Esophagus mucosa (tissue), 1 donor: ENCODE measurements around the gene LMO2. TPM values are rescaled to one million over a fixed set of nuclear protein-coding genes. Genes with fewer than 3 reads are reported as not detected.

ENCODE experiments used
- ATAC-seq: fragments of 200-7000 bp; cut with Tn5 transposase; one replicate; pipeline ENCODE4 v1.9.1; 2020
- total RNA-seq: library from RNA; stranded (reverse); gene quantifications from one replicate; pipeline ENCODE4 v1.2.4, GENCODE V29; 2023
- donor health status: DM: yes; HTN: yes; CAD: no.

The LMO2 gene
- total RNA-seq, 1 donor from 2014 or later, result 11.7 TPM

DNA sequence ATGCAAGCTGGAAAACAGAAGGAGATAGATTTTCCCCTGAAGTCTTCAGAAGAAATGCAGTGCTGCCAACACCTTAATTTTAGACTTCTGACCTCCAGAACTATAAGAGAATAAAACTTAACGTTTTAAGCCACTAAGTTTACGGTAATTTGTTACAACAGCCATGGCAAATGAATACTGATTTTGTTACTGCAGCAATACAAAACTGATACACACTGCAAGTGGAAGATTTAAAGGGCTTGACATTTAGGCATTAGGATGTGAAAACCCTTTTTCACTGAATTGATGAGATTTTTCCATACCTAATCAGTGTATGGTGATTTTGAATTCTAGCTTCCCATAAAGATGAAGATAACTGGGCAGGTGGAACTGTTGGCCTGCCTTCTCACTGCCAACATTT is 22.1 kb upstream of the LMO2 start:
- no peak for ATAC-seq

DNA sequence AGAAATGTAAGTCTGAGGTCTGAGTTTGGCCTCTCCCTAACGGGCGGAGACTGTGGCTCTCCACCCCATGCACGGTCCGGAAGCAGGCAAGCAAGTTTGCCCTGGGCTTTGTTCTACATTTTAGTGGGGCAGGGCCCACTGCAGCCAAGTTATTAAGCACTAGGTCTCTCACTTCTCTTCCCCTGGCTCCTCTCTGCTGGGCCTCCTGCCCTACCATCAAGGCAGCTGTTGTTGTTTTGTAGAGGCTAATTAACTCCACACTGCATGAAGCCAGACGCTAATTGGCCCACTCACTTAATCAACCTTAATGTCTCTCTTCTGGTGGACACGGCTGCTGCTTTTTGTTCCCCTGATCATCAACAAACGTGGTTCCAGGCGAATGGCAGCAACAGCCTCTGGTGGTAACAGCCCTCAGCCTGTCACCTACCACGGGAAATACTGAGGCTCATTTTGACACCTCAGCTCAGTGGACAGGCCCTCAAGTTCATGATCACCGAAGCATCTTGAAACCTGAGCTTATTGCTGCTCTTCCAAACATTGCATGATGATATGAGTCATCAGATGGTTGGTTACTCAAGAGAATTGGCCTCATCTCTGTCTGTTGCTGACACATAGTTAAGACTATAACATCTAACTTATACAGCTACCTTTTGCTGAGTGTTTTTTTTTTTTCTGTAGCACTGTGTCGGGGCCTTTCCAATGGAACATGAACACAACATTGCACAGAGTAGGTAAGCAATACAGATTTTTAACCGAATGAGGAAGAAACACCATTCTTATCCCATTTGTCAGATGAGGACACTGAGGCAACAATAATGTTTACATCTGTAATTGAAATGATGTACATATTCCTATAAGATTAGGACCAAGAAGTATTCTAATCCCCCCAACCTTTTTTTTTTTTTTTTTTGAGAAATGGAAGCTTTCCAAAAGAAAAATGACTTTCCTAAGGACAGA is 20.8 kb upstream of the LMO2 start:
- ATAC-seq, result peak; percentile 90

DNA sequence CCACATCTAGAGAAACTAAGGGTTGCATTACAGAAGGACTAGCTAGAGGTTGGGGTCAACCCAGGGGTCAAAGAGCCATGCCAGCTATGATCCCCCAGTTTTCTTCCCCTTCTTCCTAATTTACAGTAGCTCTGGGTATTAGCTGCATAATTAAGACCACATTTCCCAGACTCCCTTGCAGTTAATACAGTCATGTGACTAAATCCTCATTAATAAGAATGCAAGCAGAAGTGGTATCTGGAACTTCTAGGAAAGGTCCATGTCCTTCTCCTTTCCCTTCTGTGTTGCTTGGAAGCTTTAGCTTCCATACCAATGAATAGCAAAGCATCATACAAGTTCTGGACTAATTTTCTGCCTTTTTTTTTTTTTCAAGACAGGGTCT is 19.1 kb upstream of the LMO2 start:
- ATAC-seq, result no peak

DNA sequence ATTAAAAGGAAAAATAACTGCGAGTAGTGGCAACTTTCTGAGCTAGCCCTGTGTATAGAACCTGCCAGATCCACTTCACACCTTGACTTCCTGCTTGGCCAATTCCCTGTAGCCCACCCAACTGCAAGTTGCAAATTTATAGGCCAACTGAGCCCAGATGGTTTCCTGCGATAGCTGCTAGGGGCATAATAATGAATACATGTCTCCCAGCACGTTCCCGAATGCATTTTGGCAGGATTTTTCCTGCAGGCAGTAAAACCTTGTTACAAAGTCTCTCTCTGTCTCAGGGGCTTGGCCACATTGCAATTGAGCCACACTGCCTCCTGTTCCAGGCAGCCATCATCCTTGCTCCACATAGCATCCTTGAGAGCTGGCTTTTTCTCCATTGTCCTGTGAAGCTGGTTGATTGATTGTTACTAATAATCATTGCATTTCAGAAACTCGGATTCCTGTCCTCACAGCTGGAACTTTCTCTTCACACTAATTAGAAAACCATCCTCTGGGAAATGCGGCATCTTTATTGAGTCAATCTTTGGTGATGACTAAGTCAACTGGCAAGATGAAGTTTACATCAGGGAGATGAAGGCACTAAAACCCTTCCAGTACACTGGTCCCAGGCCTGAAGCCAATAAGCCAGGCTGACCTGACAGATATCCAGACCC is 18.6 kb upstream of the LMO2 start:
- ATAC-seq, result no peak

DNA sequence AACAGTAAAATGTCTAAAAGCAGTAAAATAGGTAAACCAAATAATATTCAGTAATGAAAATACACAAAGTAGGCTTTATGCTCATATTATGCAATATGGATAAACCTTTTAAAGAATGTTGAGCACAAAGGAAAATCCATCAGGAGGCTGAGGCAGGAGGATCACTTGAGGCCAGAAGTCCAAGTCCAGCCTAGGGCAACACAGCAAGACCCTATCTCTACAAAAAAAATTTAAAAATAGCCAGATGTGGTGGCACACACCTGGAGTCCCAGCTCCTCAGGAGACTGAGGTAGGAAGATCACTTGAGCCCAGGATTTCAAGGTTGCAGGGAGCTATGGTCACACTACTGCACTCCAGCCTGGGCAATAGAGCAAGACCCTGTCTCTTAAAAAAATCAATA is 17.7 kb upstream of the LMO2 start:
- ATAC-seq, result no peak

DNA sequence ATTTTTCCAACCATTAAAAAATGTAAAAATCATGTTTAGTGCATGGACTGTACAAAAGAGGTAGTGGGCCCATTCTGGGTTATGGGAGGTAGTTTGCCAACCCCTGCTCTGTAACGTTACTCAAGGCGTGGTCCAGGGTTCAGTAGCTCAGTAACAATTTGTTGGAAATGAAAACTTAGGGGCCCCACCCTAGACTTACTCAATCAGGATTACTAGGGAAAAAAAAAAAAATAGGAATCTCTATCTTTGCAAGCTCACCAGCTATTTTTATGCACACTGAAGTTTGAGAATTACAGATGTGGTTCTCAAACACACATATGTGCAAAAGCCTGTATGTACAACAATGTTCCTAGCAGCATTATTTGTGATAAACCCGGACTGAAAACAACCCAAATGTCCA is 17.3 kb upstream of the LMO2 start:
- ATAC-seq, result no peak

DNA sequence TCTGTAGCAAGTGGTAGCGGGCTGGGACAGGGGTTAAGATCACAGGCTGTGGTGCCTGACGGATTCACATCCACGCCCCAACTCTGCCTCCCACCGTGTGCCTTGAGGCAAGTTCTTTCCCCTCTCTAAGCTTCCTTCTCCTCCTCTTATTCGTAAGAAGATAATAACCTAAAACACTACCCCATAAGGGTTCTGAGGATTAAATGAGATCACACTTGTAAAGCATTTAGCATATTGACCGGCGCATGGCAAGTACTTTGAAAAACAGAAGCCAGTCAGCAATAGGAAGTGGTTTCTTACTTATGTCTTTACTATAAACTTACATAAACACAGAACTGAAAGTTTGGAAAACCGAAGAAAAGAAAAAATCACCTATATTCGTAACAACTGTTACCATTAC is 15.5 kb upstream of the LMO2 start:
- no peak for ATAC-seq

DNA sequence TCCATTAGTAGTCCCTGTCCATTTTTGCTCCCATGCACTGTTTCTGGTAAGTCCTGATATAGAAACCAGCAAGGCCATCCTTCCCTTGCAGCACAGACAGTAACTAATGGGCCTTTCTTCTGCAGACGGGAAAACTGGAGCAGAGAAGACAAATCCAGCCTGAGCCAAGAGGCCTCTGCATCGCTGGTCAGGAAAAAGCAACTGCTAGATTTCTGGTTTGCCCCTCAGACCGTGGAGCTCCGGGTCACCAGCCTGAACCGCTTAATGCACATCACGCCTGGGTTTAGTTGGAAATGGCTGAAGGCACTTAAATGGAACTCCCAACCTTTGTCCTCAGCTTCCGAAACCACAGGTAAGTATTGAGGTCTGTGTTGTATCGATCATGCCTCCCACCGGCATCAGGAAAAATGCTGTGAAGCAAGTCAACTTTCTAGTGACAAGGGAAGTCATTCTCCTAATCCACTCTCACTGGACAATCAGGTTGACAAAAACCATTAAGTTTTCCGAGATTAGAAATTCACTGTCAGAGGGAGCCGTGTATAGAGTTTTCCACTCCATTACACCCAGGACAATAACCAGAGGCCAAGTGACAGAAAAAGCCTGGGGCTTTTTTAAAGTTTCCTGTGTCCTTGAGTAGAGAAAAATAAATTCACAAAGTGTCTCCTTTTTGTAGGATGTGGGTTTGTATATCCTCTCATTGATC is 14.8 kb upstream of the LMO2 start:
- no peak for ATAC-seq

DNA sequence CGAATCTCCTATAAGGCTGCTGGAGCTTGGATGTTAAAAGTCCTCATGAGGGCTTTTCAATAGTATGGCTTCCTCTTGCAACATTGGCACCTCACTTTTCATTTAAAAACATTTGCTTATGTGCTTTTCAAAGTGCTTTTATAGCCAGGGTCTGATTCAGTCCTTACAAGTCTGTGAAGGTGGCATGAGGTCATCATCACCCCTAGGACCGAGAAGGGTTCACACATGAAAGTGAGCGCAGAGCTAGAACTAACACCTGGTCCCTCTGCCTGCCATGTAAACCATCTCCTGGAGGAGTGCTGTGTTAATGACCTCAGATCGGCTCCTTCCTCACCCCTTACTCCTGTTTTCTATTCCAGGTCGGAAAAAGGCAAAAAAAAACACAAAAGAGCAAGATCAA is 12.2 kb upstream of the LMO2 start:
- no peak for ATAC-seq

DNA sequence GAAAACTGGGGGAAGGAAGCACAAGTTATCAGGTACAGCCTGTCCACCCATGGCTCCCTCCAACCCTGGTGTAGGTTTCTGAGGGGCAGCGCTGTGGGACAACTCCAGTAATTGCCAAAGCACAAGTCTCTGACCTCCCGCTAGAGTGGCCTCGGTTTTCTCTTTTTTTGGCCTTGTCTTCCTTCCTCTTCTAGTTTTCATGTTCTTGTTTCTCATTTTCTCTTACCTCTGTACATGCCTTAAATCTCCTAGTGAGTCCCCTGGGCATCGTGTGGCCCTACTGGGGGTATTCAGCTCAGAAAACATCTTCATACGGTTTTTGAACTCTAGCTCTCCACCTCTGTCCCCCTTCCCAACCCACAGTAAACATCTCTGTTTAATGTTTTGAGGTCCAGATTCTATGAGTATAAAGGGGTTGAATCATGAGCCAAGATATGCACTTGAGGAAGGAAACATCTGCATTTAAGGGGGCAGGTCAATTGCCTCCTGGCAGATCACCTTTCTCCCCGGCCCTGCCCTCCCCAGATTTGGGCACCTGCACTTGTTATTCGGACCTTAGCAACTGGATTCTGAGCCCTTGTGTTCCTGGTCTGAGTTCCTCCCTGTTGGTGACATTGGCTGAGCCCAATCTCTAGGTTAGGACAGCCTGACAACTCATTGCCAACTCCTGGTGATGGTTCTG is 8.4 kb upstream of the LMO2 start:
- no peak for ATAC-seq

DNA sequence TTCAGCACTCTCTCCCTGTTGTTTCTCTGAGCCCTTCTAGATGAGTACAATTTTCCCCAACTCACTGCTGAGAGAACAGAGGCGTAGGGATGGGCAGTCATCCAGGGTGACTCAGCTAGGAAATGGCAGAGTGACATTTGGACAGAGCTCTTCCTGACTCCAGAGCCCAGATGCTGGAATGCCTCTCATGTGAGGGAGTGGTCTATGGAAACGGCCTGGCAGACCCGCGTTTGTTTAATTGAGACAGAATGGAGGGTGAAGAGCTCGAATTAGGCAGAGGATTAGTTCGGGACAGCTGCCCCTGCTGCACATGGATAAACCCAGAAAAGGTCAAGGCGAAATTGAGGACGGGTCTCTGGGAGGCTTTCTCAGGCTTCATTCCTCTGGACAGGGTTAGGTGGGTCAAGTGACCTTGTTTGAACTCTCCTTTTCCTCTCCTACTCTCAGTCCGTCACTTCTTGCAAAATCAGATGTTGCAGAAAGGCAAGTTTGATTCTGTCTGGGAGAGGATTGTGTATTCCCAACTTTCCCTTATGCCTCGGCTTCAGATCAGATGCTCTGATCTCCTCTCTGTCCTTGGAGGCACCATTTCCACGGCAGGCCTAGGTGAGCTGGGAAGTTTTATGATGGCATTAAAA is 7.6 kb upstream of the LMO2 start:
- ATAC-seq, result peak; percentile 69

DNA sequence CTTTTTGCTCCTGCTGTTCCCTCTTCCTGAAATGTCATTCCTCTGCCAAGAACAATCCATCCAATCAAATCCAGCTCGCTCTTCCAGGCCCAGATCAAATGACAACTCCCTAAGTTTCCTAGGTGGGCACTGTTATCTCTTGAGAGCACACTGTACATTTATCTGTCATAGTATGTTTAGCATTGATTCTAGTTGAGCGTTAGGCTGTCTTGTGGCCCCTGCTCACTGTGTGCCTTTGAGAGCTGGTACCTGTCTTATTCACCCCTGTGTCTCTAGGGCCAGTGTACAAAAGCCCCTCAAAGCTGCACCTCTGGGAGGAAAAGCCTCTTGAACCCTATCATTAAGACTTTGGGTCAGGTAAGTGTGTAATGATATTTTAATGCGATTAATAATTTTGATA is 7.1 kb upstream of the LMO2 start:
- ATAC-seq, result no peak

DNA sequence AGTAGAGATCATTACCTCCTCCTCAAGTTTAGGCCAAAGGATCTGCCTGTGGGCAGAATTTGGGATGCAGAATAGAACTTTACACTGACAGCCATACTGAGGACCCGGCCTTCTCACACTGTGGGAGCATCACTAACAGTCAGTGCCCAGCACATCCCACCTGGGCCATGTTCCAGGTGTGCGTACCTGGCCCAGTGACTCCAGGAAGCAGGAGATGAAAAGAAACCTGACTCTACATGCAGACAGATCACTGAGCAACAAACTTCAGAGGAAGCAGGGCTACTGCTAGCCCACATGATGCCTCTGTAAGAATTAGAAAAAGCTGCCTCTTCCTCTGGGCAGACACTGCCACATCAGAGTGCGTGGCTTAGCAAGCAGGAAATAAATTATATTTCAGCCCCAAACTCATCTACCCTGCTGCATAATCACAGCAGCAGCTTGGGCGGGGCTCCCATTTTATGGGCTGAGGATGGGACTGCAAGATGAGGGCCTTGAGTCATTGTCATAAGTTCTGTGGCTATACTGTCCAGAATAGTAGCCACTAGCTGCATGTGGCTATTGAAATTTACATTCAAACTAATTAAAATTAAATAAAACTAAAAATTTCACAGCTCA is 6.0 kb upstream of the LMO2 start:
- ATAC-seq, result peak; percentile 37

DNA sequence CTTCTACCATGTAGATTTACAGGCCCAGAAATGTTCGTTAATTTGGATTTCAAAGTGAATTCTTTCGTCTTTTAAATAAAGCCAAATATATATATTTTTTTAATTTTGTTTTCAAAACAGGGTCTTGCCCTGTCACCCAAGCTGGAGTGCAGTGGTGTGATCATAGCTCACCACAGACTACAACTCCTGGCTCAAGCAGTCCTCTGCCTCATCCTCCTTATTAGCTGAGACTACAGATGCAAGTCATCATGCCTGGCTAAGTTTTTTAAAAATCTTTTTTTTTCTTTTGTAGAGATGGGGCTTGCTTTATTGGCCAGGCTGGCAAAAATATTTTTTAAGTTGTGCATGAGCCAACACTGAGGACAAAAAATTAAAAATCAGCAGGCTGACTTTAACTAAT is 5.0 kb upstream of the LMO2 start:
- ATAC-seq, result no peak

DNA sequence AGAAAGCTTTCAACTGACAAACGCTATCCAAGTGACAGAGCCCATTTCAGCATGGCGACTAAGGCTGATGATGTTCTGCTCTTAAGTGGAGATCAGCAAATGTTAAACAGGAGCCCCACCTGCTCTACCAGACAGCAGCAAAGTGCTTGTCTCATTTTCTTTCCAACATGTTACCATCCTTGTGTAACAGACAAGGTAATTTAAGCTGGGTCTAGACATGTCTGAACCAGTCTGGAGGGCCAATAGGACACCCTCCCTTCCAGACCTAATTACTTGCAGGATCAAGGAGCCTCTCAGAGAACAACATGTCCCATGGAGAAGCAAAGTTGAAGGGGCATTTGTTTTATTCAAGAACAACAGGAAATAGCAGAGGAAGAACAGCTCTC is 3.9 kb upstream of the LMO2 start:
- peak; percentile 42 for ATAC-seq

DNA sequence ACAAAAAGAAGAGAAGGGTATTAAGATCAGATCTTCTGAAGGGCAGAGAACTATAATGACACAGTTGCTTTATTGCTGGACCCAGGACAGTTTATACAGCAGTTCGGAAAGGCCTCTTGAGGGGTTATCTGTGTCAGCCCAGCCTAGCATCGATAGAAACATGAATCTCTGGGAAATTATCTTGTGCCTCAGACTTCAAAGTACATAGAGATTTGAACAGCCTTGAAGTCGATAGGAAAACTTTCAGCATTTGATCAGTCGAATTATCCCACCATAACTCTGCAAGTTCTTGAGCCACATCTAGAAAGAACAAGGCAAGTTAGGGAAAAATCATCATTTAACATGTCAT is 2.5 kb upstream of the LMO2 start:
- no peak for ATAC-seq

DNA sequence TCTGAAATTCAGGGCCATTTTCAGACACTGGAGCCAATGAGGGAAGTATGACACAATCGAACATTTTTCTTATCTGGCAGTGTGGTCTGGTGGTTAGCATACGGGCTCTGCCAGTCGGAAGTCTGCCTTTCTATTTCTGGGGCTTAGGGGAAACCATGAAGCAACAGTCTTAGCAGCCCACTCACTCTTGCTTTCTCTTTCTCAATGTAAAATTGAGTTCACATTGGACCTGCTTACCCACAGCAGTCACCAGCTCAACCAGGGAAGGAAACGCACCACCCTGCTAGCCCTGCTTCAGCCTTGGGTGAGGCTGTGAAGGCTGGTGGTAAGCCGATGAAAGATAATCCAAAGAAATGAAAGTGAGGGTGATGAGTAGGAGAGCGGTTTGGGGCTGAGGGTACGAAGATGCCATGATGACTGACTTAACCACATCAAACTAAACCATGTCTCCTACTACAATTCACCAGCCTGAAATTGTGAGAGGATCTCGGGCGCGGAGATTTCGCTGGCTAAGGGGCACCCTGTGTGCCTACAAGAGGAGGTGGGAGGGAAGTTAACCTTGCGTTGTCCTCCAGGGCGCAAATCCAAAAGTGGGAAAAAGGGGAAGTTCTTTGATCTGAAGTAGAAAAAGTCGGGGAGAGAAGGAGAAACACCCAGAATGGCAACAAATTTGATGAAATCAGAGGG is 2.0 kb upstream of the LMO2 start:
- ATAC-seq, result peak; percentile 47

DNA sequence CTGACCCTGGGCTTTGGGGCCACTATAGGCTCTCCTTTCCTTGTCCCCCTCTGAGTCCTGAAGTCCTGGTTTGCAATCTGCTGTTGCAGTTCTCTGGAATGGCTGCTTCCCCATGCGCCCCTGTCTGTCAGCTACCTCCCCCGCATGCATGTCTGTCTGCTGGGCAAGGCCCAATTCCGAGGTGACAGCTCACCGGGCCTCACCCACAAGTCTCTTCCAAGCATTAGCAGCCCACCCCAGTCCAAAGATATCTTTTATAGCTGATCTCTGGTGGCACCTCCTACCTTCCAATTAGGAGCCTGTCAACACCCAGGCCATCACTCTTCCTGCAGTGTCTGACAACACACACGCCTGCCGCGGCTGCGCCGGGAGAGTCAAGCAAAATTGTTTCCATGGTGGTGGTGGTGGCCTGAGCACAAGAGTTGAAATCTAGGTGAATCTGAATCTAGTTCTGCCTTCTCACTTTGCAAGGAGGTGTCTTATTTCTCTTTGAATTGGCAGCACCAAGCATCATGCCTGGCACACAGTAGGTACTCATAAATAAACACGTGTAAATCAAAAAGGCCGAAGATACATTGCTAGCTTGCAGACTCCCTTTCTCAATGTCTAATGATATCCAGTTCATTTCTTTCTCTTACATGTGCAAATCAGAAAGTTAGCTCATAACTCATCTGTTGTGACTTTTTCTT is 1.2 kb upstream of the LMO2 start:
- ATAC-seq, result no peak

DNA sequence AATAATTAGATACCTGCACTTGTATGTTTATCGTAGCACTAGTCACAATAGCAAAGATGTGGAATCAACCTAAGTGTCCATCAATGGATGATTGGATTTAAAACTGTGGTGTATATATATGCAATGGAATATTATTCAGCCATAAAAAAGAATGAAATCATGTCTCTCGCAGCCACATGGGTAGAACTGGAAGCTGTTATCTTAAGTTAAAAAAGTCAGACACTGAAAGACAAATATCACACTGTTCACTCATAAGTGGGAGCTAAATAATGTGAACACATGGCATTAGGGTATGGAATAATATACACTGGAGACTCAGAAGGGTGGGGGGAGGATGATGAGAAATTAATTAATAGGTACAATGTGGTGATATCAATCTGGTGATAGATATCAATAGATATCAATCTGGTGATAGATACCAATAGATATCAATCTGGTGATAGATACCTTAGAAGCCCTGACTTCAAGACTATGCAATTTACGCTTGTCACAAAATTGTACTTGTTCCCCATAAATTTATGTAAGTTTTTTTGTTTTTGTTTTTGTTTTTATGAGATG is 2.0 kb downstream of the LMO2 start:
- no peak for ATAC-seq

DNA sequence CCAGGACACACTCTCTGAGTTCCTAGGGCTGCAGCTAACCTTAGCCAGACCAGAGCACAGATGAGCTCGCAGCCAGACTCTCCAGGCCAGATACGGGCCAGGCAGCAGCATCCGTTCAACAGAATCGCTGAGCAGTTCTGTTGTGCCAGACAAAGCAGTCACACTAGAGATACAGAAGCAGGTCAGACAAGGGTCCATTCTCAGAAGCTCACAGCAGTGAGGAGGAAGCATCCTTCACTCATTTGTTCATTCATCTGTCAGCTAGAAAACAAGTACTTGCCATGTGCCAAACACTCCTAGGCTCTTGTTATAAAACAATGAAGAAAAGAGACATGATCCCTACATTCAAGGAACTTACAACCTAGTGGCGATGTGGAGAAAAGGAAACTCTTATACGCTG is 2.6 kb downstream of the LMO2 start:
- ATAC-seq, result no peak

DNA sequence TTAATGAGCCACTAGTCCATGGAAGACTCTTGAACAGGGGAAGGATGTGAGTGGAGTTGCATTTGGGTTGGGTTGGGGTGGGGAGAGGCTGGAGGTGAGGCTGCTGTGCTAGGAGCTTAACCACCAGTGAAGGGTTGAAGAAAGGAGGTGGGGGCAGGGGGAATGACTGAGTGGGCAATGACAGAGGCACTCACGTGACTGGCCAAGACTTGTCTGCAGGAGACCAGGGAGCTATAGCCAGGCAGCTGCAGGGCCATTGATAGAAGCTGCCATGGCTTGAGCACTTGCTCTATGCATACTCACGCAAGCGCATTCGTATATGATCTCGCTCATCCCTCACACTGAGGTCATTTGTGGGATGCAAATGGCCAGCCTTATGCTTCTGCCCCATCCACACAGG is 4.0 kb downstream of the LMO2 start:
- ATAC-seq, result no peak
